ENCODE measurements around the gene MRPS2. TPM values are rescaled to one million over a fixed set of nuclear protein-coding genes. Genes with fewer than 3 reads are reported as not detected.

MRPS2 gene
- polyA plus RNA-seq, 4 donors = 45.6 to 60.4 (median 47.4) TPM

- DNase-seq (ENCODE audit: low read depth in 4 of 4, low spot score in 3 of 4) = no peak
These were observed 50.5 kb downstream of the MRPS2 start for GRCh38 chr9:135551031-135551430.

GRCh38 chr9:135551456-135551855, 51.0 kb downstream of the MRPS2 start:
- DNase-seq (ENCODE audit: low read depth in 4 of 4, low spot score in 3 of 4) = no peak

GRCh38 chr9:135552021-135552697, 51.7 kb downstream of the MRPS2 start:
- no peak for DNase-seq (ENCODE audit: low read depth in 4 of 4, low spot score in 3 of 4)

- no peak for DNase-seq (ENCODE audit: low read depth in 4 of 4, low spot score in 3 of 4)
These were observed 52.3 kb downstream of the MRPS2 start for GRCh38 chr9:135552698-135553171.

Other genes starting within 250 kb of the MRPS2 start
- 10 to 100 TPM; 26.4 to 31.7 (median 29.9) TPM for gene PPP1R26, start 20.9 kb upstream of the MRPS2 start, polyA plus RNA-seq (ENCODE audit: insufficient read length in 4 of 4)
- not detected for gene LCN1, start 20.8 kb downstream of the MRPS2 start, polyA plus RNA-seq (ENCODE audit: insufficient read length in 4 of 4)
- under 1 TPM; 0.27 to 0.76 (median 0.33) TPM for gene OBP2A, start 45.4 kb downstream of the MRPS2 start, polyA plus RNA-seq (ENCODE audit: insufficient read length in 4 of 4)
- under 1 TPM in 1 of 4 donors, not detected in 3; 0.12 TPM for gene PAEP, start 61.1 kb downstream of the MRPS2 start, polyA plus RNA-seq (ENCODE audit: insufficient read length in 4 of 4)
- not detected for gene GLT6D1, start 138.9 kb downstream of the MRPS2 start, polyA plus RNA-seq (ENCODE audit: insufficient read length in 4 of 4)
- not detected for gene LCN9, start 162.6 kb downstream of the MRPS2 start, polyA plus RNA-seq (ENCODE audit: insufficient read length in 4 of 4)
- gene SOHLH1, start 198.8 kb downstream of the MRPS2 start, polyA plus RNA-seq (ENCODE audit: insufficient read length in 4 of 4) = not detected
- gene KCNT1, start 201.5 kb downstream of the MRPS2 start, polyA plus RNA-seq (ENCODE audit: insufficient read length in 4 of 4) = under 1 TPM; 0.08 to 0.24 (median 0.22) TPM

Measured in right renal pelvis (tissue), 4 donors.